Measurements from ENCODE around the gene CIB1.

CIB1 gene

GRCh38 chr15:90214553-90215196 lies 19.1 kb downstream of the CIB1 start:
- no peak overlapping the region for H3K4me2 ChIP-seq
- no peaks in the 10 kb centered on the region for H3K79me2 ChIP-seq (ENCODE audit: insufficient read depth, low read depth)
- H4K20me1 ChIP-seq (ENCODE audit: insufficient read depth), result no peaks in the 10 kb centered on the region
- no peak overlapping the region for H3K27ac ChIP-seq
- H3K9ac ChIP-seq, result no peak overlapping the region
- no peak overlapping the region for H3K4me3 ChIP-seq (IDR thresholded peaks at IDR 0.05; ENCODE audit: insufficient read depth, low read depth, low read length)
- peaks cover 15% of the 10 kb centered on the region for H3K4me1 ChIP-seq (ENCODE audit: low read depth, poor library complexity, severe bottlenecking)
- TF ChIP-seq CTCF (conservative IDR thresholded peaks at IDR 0.05; ENCODE audit: low read depth, low read length), result no peak
- no peak overlapping the region for H2AFZ ChIP-seq (ENCODE audit: low read depth)
- H3K36me3 ChIP-seq (ENCODE audit: insufficient read depth), result no peaks in the 10 kb centered on the region
- H3K27me3 ChIP-seq (ENCODE audit: insufficient read depth, low read depth), result no peaks in the 10 kb centered on the region

GRCh38 chr15:90213818-90214204 lies 19.9 kb downstream of the CIB1 start:
- no peak overlapping the region for H3K27ac ChIP-seq
- peaks cover 7% of the 10 kb centered on the region for H3K4me1 ChIP-seq (ENCODE audit: low read depth, poor library complexity, severe bottlenecking)
- no peak overlapping the region for H3K4me2 ChIP-seq
- H3K27me3 ChIP-seq (ENCODE audit: insufficient read depth, low read depth), result no peaks in the 10 kb centered on the region
- no peak overlapping the region for H2AFZ ChIP-seq (ENCODE audit: low read depth)
- H4K20me1 ChIP-seq (ENCODE audit: insufficient read depth), result no peaks in the 10 kb centered on the region
- H3K4me3 ChIP-seq (IDR thresholded peaks at IDR 0.05; ENCODE audit: insufficient read depth, low read depth, low read length), result no peak overlapping the region
- H3K9ac ChIP-seq, result no peak overlapping the region
- H3K79me2 ChIP-seq (ENCODE audit: insufficient read depth, low read depth), result no peaks in the 10 kb centered on the region
- no peaks in the 10 kb centered on the region for H3K36me3 ChIP-seq (ENCODE audit: insufficient read depth)
- no peak for TF ChIP-seq CTCF (conservative IDR thresholded peaks at IDR 0.05; ENCODE audit: low read depth, low read length)

- H3K79me2 ChIP-seq (ENCODE audit: insufficient read depth, low read depth), result no peaks in the 10 kb centered on the region
- H3K27ac ChIP-seq, result no peak overlapping the region
- no peak for TF ChIP-seq CTCF (conservative IDR thresholded peaks at IDR 0.05; ENCODE audit: low read depth, low read length)
- peaks cover 7% of the 10 kb centered on the region for H3K4me1 ChIP-seq (ENCODE audit: low read depth, poor library complexity, severe bottlenecking)
- no peaks in the 10 kb centered on the region for H4K20me1 ChIP-seq (ENCODE audit: insufficient read depth)
- H2AFZ ChIP-seq (ENCODE audit: low read depth), result no peak overlapping the region
- no peaks in the 10 kb centered on the region for H3K36me3 ChIP-seq (ENCODE audit: insufficient read depth)
- no peak overlapping the region for H3K9ac ChIP-seq
- H3K4me2 ChIP-seq, result no peak overlapping the region
- no peaks in the 10 kb centered on the region for H3K27me3 ChIP-seq (ENCODE audit: insufficient read depth, low read depth)
- H3K4me3 ChIP-seq (IDR thresholded peaks at IDR 0.05; ENCODE audit: insufficient read depth, low read depth, low read length), result no peak overlapping the region
These were observed 20.5 kb downstream of the CIB1 start for GRCh38 chr15:90213122-90213817.

GRCh38 chr15:90212221-90213098 lies 21.3 kb downstream of the CIB1 start:
- TF ChIP-seq CTCF (conservative IDR thresholded peaks at IDR 0.05; ENCODE audit: low read depth, low read length), result no peak
- H3K9ac ChIP-seq, result no peak overlapping the region
- H3K4me2 ChIP-seq, result no peak overlapping the region
- no peak overlapping the region for H3K27ac ChIP-seq
- no peak overlapping the region for H2AFZ ChIP-seq (ENCODE audit: low read depth)
- H3K27me3 ChIP-seq (ENCODE audit: insufficient read depth, low read depth), result no peaks in the 10 kb centered on the region
- H3K36me3 ChIP-seq (ENCODE audit: insufficient read depth), result no peaks in the 10 kb centered on the region
- no peaks in the 10 kb centered on the region for H3K79me2 ChIP-seq (ENCODE audit: insufficient read depth, low read depth)
- H3K4me1 ChIP-seq (ENCODE audit: low read depth, poor library complexity, severe bottlenecking), result peaks cover 12% of the 10 kb centered on the region
- H4K20me1 ChIP-seq (ENCODE audit: insufficient read depth), result no peaks in the 10 kb centered on the region
- no peak overlapping the region for H3K4me3 ChIP-seq (IDR thresholded peaks at IDR 0.05; ENCODE audit: insufficient read depth, low read depth, low read length)
